GM18867 (cell line): ENCODE results near the gene ADGRG3.

ENCODE experiments used
- ATAC-seq: cut with Tn5 transposase; IDR thresholded peaks from one replicate; pipeline ENCODE4 v1.9.1; 2021; ENCODE audit warnings: mild to moderate bottlenecking, moderate library complexity; ENCODE audit not compliant: unreplicated experiment

The ADGRG3 gene

GRCh38 chr16:57679767-57680482 is 11.8 kb downstream of the ADGRG3 start:
- no peak for ATAC-seq

DNA sequence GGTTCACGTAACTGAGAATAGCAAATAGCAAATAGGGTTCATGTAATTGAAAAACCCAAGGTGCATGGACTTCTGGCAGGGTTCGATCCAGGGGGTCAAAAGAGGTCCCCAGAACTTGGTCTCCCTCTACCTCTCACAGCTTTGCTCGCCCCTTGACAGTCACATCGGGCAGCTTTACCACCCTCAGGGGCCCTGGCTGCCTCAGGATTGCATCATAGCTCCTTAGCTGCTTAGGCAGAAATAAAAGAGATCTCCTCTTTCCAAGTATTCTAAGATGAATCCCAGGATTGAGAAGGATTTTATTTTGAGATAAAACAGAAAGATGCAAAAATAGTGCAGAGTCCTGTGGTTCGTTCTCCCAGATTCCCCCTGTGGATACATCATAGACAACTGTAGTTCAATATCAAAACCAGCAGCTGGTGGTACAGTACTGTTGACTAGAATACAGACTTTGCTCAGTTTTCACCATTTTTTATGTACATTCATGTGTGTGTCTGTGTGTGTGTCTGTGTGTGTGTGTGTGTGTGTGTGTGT is 12.8 kb downstream of the ADGRG3 start:
- no peak for ATAC-seq

GRCh38 chr16:57681950-57682728 is 14.0 kb downstream of the ADGRG3 start:
- no peak for ATAC-seq

- no peak for ATAC-seq
These were observed 14.9 kb downstream of the ADGRG3 start for GRCh38 chr16:57682809-57683635.

DNA sequence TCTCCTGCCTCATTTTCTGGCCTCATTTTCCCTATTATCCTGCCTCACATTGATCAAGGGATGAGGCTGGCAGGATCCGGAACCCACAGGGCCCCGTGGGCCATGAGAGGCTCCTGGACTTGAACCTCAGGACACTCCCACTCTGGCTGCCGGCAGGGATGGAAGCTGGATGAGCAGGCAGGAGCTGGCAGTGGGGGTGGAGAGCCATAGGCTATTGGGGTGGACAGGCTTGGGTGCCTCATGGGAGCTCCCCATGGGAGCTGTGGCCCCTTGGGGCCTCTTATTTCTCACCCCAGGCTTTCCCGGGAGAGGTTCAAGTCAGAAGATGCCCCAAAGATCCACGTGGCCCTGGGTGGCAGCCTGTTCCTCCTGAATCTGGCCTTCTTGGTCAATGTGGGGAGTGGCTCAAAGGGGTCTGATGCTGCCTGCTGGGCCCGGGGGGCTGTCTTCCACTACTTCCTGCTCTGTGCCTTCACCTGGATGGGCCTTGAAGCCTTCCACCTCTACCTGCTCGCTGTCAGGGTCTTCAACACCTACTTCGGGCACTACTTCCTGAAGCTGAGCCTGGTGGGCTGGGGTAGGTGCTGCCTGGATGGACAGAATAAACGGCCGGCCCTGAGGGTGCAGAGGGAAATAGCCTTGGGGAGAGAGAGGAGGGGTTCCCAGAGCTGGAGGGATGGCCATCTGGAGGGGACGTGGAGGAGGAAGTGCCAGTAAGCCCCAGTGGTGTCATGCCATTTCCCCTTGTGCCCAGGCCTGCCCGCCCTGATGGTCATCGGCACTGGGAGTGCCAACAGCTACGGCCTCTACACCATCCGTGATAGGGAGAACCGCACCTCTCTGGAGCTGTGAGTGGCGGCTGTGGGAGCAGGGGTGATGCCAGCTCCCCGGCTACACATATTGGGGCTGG is 15.8 kb downstream of the ADGRG3 start:
- no peak for ATAC-seq

DNA sequence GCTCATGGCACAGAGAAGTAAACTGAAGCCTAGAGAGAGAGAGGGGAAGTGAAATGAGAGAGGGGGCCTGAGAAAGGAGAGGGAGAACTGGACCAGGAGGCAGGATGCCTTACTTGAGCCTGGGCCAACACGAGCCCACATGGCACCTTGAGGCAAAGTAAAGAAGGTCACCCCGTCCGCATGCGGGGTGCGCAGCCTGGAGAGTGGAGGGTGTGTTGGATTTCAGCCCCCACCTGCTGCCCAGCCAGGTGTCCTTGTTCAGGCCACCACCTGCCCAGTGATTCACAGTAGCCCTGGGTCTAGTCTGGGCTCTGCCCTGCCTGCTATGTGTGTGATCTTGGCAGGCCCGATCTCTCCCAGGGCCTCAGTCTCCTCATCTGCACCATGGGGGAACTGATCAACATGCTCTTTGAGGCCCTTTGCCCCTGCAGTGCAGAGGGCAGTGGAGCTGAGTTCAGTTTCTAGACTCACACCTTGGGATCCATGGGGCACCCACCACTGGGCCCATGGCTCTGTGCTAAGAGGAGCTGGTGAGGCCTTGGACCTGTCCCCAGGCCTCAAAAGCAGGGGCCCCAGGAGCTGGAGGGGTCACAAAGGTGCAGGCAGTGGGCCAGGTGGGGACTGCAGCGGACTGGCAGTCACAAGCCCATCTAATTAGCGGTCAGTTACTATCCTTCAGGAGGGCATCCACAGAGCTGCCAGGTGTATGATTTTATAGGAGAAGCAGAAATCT is 16.7 kb downstream of the ADGRG3 start:
- ATAC-seq: no peak

- no peak for ATAC-seq
These were observed 17.5 kb downstream of the ADGRG3 start for GRCh38 chr16:57685633-57686032.

- ATAC-seq: no peak
These were observed 18.5 kb downstream of the ADGRG3 start for GRCh38 chr16:57686577-57686976.

DNA sequence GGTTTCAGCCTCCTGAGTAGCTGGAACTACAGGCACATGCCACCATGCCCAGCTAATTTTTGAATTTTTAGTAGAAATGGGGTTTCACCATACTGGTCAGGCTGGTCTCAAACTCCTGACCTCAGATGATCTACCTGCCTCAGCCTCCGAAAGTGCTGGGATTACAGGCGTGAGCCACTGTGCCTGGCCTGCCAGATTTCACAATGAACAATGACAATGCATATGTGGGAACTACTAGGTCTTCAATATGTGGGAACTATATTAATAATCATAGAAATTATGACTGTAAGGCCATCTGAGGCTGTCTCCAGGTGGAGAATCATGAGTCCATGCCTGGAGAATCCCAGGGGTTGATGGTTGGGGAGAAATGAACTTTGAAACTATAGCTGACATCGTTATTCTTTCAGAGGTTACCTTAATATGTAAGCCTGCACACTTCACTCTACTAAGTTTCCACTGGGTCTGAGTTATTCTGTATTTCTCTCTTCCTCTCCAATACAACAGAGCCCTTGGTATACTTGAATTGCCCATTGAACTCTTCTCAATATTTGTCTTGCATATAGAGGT is 19.3 kb downstream of the ADGRG3 start:
- no peak for ATAC-seq

DNA sequence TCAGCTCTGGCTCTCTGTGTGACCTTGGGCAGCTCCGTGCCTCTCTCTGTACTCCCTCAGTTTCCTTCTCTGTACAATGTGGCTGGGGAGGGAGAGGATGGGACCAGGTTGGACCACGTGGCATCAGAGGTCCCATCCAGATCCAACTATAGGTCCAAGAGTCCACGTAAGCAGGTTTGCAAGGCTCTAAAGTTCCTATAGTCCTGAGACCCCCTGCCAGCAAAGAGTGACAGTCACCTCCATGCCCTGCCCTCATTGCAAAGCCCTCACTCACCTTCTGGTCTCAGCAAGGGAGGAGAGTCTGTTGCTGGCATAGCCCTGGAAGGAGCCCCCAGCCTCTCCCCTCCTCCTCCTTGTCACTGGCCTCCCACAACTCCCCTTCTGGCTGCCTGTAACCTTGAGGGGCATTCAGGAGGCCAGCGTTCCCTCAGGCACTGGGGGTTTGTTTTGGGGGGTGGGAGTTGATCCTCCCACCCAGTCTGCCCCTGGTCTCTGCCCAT is 20.4 kb downstream of the ADGRG3 start:
- ATAC-seq: no peak

- no peak for ATAC-seq
These were observed 21.1 kb downstream of the ADGRG3 start for GRCh38 chr16:57688987-57689761.

GRCh38 chr16:57689762-57690558 is 21.9 kb downstream of the ADGRG3 start:
- ATAC-seq: no peak

- ATAC-seq: no peak
These were observed 22.8 kb downstream of the ADGRG3 start for GRCh38 chr16:57690782-57691471.

- ATAC-seq: no peak
These were observed 24.5 kb downstream of the ADGRG3 start for GRCh38 chr16:57692636-57693035.

DNA sequence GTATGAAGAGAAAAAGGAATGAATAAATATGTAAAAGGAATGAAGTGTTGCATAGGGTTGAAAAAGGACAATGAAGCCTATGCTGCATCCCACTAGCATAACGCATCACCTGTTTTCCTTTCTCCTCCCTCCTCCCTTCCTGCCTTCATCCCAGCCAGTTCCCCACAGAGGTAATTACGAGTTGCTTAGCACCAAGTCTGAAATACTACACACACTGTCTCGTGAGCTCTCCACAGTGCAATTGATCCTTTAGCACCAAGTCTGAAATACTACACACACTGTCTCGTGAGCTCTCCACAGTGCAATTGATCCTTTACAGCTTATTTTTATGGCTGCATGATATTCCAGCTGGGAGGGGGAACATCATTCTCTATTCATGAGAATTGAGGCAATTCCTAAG is 25.4 kb downstream of the ADGRG3 start:
- no peak for ATAC-seq

DNA sequence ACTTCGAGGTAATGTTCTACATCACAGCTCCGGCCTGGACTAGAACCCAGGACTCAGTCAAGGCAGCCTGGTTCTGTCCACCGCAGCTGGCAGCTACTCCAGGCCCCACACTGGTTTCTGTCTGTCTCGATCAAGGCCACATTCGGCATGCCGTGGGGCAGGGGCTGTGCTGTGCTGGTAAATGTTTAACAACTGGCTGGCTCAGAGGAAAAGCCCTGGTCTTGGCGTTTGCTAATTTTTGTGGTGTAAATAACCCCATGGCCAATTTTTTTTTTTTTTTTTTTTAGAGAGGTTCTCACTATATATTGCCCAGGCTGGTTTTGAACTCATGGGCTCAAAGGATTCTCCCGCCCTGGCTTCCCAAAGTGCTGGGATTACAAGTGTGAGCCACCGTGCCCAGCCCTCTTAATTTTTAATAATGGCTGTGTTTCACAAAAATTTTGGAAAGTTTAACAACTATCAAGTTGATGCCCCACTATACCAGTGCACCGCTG is 26.2 kb downstream of the ADGRG3 start:
- ATAC-seq: no peak
